ENCODE measurements around the gene GPR61.

DNA sequence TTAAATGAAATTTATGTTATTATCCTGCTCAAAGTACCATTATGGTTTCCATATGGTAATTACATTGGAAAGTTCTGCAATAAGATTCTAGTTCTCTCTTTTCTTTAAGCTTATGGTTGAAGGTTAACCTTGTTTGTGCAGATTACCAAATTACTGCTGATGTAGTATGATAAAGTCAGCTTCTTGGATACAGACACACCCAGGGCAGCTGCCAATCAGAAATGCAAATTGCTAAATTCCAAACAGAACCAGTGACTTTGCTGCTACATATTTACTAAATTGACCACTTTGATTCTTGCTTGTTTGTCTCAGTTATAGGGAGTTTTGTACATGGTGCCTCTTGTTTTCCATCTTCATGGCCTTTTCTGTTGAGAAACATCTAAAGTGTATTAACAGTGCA, 53.2 kb downstream of the GPR61 start:
- TF ChIP-seq POLR2AphosphoS5 (IDR thresholded peaks at IDR 0.05; ENCODE audit: borderline replicate concordance, low read depth, low read length) (no peak), EZH2 (IDR thresholded peaks at IDR 0.05) (no peak), FOXP2 (optimal IDR thresholded peaks at IDR 0.05; ENCODE audit: control extremely low read depth, extremely low read length, insufficient read depth) (no peak)

Data from SK-N-MC (cell line).